Measurements from ENCODE around the gene EXOC3L4.

- TF ChIP-seq POLR2AphosphoS5 (IDR thresholded peaks at IDR 0.05): peak; percentile 6 to 64 (median 43)
- no peak for TF ChIP-seq POLR2A (IDR thresholded peaks at IDR 0.05)
- peak in 2 of 11 experiments; percentile 9 to 17 for TF ChIP-seq CTCF (IDR thresholded peaks at IDR 0.05 in 8 of 11, conservative IDR thresholded peaks at IDR 0.05 in 3 of 11)
These were observed 9.2 kb downstream of the EXOC3L4 start for GRCh38 chr14:103103461-103104388.
